Measurements from ENCODE around the gene PEX7.
"Not testable (repeated sequence)": the region's sequence is repeated elsewhere in the genome, so short reads cannot be mapped to it uniquely, and the experiment has no call there.

The PEX7 gene, protein sequence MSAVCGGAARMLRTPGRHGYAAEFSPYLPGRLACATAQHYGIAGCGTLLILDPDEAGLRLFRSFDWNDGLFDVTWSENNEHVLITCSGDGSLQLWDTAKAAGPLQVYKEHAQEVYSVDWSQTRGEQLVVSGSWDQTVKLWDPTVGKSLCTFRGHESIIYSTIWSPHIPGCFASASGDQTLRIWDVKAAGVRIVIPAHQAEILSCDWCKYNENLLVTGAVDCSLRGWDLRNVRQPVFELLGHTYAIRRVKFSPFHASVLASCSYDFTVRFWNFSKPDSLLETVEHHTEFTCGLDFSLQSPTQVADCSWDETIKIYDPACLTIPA

DNA sequence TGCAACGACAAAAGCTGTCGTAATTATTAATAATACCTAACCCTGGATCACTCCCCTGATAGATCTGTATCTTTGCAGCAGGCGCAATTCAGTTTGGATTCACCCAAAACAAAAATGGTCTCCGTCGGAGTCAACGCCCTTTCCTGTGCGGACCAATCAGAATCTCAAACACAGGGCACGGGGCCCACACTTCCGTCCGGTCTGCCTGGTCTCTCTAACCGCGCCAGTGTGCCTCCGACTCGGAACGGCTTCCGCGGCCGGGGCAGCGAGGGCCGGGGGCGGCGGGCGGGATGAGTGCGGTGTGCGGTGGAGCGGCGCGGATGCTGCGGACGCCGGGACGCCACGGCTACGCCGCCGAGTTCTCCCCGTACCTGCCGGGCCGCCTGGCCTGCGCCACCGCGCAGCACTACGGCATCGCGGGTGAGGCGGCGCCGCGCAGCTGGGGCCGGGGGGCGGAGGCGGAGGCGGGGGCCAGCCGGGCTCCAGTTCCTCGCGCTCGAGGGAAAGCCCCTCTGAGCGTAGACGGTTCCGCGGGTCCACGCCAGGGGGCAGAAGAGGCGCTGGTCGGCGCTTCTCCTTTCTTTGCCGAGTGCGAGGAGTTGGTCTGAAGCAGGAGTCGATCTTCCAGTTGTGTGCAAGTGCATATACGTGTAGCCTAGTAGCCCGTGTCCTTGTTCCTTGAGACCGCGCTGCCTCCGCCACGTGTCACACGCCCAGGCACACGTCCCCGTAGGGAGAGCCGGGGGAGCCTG, at the start of gene PEX7:
PEX7 (plus strand) TSS at position 217 of the 752 bp plus-strand sequence; CDS start at position 291, 74 bp downstream.
- peak; percentile 74 to 76 for DNase-seq (ENCODE audit: low read depth in 1 of 2, low spot score in 1 of 2)

DNA sequence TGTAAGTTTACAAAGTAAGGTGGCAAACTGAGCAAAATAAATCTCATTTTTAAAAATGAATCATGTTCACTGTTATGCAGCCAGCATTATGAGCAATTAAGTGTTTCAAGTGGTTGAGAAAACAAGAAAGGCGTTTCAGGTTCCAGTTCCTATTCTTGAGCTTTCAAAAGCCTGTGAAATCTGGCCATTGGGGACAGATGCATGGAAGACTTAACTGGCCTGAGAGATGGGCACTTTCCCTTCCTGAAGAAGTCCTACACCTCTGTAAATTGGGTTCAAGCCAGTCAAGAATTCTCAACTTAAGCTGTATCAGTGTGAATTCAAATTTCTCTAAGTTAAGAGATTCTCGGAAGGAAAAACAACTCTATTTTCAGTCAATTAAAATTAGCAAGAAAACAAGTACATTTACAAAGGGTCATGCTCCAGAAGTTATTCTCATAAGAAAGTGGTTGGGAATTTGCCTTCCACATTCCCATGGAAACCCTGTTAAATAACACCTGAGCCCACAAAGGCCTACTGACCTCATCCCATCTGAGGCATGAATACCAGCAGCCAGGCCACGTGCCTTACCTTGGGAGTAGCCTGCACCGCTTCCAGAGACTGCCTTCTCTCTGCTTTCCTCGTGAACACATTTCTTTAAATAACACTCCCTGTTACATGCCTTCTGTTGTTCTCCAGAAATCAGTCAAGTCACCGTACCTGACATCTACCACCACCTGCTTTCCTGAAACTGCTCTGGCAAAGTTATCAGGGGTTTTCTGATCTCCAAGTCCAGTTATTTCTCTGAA, 49.5 kb upstream of the PEX7 start:
- DNase-seq (ENCODE audit: low read depth in 1 of 2, low spot score in 1 of 2) = no peak

DNA sequence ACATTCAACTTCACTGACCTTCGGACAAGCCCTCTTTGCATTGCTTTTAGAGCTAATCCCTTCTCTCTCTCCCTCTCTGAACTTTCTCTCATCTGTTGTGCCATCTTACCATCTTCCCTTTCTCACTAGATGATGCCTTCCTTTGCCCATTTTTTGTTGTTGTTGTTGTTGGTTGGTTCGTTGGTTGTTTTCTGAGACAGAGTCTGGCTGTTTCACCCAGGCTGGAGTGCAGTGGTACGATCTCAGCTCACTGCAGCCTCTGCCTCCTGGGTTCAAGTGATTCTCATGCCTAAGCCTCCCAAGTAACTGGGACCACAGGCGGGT, 49.0 kb upstream of the PEX7 start:
- no peak for DNase-seq (ENCODE audit: low read depth in 1 of 2, low spot score in 1 of 2)

DNA sequence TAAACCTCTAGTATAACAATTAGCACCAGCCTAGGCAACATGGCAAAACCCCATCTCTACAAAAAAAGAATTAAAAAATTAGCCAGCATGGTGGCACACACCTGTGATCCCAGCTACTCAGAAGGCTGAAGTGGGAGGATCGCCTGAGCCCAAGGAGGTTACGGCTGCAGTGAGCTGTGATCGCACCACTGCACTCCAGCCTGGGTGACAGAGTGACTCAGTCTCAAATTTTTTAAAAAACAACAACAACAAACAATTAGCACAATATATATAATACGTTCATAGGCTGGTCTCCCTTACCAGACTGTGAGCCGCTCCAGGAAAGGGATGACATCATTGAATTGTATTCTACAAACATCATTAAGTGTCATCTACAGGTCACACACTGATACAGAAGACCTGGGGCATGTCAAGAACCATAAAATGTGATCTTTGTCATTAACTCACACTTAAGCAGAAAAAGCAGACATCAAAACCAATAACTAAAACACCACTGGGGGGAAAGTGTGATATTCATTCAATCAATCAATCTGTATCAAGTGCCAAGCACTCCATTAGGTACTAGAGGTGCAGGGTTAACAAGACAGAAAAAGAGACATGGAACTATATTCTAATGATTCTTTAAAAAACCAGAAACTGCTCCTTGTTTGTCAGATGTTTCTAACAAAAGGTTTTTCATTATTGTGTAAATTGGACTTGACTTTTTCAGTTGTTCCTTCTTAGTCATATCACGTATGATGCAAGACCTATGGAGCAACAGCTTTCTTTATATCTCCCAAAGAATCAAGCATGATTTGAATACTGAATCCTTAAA, 48.0 kb upstream of the PEX7 start:
- no peak for DNase-seq (ENCODE audit: low read depth in 1 of 2, low spot score in 1 of 2)

DNA sequence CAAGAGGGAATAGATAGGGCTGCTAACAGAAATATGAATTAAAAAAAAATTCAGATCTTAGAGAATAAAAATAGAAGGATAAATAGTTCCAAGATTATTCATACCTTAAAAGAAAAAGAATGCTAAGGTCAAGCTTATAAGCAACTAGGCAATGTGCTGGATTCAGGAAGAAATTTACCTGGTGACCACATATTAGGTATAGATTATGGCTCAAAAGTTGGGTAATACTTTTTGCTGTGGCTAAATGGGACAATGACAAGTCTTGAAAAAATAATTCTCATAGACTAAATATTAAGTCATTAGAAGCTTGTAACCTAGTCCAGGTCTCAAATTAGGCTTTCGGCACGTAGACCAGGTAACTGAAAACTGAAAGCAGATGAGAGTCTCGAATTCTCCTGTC, 47.3 kb upstream of the PEX7 start:
- DNase-seq (ENCODE audit: low read depth in 1 of 2, low spot score in 1 of 2) = no peak

DNA sequence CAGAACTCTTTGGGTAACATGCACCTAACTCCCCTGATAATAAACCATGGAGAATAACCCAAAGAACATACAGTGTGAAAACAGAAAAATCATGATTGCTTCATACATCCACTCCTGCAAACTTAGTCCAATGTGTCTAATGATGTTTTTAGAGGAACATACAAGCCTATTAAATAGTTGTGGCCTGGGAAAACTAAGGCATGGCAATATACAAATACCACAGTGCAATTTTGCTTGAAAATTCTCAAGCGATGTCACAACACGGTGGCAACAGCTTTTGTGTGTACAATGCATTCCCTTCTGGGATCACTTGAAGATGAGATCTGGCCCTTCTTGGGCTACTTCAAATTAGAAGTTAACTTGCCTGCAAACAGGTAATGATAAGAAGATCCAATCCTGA, 46.8 kb upstream of the PEX7 start:
- no peak for DNase-seq (ENCODE audit: low read depth in 1 of 2, low spot score in 1 of 2)

DNA sequence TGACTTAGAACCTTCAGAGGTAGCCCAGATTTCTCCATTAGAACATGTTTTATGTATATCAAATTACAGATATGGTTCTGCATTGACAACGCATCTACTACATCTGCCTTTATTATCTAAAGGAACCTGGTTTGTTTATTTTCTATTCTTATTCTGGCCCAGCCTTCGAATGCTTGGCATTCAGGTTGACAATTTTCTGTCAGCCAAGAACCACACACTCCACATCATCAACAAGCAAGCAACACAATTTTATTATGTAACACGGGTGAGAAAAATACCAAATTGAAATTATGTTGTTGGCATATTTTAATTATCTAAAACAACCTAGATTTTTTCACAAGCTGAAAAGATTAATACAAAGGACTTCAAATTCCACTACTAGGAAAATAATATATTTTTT, 44.7 kb upstream of the PEX7 start:
- no peak for DNase-seq (ENCODE audit: low read depth in 1 of 2, low spot score in 1 of 2)

DNA sequence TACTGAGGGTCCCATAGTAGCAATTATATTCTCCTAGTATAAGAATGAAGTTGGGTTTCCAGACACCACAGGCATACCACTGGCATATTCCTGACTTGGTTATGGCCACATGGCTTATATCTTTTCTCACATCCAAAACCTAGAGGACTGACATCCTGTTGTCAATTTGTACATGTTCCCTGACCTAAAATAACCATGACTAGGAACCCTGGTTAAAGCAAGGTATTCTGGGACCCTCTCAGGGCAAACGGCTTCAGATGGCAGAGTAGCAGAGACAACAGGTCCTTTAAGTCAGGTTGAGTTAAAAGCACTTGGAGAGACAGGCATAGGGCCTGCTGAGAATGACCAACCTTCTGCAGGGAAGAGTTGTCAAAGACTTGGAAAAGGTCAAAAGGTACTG, 42.7 kb upstream of the PEX7 start:
- no peak for DNase-seq (ENCODE audit: low read depth in 1 of 2, low spot score in 1 of 2)

DNA sequence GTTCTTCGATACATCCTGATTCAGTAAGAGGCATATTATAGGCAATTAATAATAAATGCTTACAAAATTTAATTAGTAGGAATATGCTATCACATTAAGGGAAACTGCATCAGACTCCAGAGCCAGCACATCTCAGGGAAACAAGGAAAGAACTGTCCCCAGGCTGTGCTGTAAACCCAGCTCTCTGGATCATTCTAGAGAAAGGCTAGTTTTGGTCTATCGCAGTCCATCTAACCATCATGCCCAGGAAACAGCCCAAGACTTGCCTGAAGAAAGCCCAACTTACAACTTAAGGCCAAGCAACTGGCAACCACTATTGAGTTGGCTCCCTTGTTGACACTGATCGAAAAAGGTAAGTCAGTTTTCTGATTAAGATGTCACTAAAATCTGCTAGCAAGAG, 41.4 kb upstream of the PEX7 start:
- DNase-seq (ENCODE audit: low read depth in 1 of 2, low spot score in 1 of 2) = no peak

DNA sequence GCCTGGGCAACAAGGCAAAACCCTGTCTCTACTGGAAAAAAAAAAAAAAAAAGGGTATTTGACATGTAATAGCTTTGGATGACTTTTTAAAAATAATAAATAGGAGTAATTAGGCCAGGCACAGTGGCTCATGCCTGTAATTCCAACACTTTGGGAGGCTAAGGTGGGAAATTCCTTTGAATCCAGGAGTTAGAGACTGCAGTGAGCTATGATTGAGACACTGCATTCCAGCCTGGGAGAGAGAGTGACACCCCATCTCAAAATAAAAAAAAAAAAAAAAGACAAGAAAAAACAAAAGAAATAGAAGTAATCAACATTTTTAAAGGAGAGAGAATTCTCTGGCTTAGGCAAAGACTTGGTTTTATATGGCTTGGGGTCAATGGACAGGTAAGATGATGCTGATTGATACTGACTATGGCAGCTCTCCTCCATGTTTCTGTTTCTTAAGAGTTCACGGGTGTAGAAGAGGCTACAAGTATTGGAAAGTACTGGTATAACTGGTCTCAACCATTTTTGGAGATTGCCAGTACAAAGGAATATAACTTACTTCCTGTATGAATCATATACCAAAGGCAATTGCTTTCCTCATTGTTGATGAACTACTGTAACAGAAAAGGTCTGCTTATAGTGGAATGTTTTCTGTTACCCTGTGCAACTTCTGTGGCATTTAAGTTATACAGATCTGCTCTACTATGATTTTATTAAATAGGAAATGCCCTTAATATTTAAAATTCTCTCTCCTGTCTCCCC, 40.2 kb upstream of the PEX7 start:
- DNase-seq (ENCODE audit: low read depth in 1 of 2, low spot score in 1 of 2) = no peak

DNA sequence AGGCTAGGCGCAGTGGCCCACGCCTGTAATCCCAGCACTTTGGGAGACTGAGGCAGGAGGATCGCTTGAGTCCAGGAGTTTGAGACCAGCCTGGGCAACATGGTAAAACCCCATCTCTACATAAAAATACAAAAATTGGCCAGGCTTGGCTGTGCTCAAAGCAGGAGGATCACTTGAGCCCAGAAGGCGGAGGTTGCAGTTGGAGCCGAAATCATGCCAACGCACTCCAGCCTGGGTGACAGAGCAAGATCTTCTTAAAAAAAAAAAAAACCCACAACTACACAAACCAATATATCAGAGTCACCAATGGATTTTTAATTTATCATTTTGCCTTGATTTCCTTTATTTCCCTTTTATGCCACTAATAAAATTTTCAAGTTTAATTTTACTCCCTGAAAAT, 39.4 kb upstream of the PEX7 start:
- no peak for DNase-seq (ENCODE audit: low read depth in 1 of 2, low spot score in 1 of 2)

DNA sequence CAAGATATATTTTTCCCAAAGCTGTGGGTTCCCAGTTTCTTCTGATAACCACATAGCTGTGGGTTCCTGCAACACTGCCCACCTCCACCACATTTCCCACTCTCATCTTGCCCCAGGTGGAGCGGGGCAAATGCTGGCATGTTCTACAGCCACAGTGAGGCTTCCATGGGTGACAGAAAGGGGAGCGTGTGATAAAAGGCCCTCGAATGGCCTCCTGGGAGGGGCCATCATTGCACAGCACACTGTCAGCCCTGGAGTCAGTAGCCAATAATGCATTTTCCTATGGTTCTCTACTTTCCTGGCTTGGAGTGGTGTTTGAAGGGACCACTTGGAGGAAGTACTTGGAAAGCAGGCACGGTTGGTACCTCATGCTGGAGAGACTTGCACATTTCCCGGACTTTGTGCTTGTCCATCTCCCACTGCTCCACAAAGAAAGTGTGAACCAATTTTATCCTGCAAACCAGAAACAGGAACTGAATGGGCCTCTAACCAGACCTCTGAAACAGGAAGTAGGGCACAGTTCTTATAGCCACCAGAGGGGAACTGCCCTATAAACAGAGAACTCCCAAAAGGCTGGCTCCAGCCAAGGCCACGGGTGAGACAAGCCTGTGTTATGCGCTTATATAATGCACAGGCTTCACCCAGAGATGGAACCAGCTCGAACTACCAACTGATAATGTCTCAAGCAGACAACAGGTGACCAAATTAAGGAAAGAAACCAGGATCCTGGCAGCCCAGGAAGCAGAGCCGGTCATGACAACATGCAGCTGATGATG, 38.7 kb upstream of the PEX7 start:
- DNase-seq (ENCODE audit: low read depth in 1 of 2, low spot score in 1 of 2) = no peak

DNA sequence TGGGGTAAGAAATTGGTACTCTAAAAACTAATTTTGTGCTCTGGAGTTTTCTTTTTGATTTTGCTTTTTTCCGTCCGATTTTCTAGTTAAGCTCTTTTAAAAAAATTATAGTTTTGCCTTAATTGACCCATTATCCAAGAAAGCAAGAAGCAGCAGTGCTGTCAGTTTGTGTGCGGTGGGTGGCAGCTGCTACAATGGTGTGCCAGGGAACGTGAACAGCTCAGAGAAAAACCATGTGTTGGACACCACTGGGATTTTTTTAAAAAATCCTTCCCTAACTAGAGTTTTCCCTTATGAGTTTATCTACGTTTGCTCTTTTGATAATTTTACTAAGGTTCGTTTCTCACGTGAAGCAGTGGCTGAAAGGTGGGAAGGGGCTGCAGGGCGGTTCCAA, 38.1 kb upstream of the PEX7 start:
- DNase-seq (ENCODE audit: low read depth in 1 of 2, low spot score in 1 of 2) = no peak

DNA sequence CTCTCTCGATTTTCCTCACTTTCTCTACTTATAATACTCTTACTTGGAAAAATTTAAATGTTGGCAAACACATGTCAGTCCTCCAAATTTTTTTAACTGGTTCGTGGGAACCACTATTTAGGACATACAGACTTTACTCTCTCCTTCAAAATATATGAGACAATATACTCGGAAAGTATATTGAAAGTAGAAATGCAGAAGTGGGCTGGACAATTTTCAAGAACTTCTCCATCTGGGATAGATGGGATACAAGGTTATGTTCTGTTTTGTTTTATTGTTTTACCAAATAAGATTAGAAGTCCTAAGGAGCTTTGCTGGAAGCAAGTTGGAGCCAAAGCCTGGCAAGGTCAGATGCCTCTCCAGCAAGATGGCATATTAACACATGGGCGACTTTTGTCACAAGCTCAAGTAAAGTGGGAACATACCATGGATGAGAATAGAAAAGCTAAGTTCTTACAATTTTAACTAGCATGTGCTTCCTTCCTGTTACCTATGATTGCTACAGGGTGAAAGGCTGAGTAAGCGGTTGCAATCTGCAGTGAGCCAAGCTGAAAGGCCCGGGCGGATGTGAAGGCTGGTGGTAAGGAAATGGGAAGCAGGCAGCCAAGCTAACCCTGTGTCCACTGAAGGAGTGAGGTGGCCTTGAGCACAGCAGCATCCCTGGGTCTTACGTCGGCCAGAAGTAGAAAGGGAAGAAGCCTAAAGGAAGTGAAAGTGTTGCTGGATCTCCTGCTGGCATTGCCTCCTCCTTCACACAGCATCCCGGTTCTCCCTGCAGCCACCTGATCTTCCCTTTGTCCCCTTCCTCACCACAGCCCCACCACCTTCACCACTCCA, 37.3 kb upstream of the PEX7 start:
- DNase-seq (ENCODE audit: low read depth in 1 of 2, low spot score in 1 of 2) = peak in 1 of 2 donors; percentile 24

DNA sequence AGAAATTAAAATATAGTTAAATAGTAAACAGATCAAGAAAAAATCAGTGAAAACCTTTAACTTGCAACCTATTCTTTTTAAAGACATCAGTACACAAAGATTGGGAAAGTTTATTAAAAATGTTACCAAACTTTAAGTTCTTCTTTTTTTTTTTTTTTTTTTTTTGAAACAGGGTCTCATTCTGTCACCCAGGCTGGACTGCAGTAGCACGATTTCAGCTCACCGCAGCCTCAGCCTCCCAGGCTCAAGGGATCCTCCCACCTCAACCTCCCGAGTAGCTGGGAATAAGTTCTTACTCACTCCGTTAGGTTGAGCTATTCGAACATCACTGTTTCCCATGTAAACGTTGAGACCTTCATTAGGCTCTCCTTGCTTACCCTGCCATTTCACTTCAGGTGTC, 35.7 kb upstream of the PEX7 start:
- DNase-seq (ENCODE audit: low read depth in 1 of 2, low spot score in 1 of 2) = no peak

DNA sequence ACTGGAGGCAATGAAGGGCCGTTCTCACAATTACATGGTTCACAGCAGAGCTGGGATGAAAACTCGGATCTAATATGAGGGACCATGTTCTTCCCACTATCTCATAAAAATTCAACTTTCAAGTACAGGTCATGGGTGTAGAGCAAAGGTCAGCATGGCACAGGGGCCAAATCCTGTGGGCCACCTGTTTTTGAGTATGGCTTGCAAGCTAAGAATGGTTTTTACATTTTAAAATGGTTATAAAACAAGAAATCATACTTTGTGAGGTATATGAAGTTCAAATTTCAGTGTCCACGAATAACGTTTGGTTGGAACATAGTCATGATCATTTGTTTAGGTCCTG, 34.7 kb upstream of the PEX7 start:
- DNase-seq (ENCODE audit: low read depth in 1 of 2, low spot score in 1 of 2) = no peak

DNA sequence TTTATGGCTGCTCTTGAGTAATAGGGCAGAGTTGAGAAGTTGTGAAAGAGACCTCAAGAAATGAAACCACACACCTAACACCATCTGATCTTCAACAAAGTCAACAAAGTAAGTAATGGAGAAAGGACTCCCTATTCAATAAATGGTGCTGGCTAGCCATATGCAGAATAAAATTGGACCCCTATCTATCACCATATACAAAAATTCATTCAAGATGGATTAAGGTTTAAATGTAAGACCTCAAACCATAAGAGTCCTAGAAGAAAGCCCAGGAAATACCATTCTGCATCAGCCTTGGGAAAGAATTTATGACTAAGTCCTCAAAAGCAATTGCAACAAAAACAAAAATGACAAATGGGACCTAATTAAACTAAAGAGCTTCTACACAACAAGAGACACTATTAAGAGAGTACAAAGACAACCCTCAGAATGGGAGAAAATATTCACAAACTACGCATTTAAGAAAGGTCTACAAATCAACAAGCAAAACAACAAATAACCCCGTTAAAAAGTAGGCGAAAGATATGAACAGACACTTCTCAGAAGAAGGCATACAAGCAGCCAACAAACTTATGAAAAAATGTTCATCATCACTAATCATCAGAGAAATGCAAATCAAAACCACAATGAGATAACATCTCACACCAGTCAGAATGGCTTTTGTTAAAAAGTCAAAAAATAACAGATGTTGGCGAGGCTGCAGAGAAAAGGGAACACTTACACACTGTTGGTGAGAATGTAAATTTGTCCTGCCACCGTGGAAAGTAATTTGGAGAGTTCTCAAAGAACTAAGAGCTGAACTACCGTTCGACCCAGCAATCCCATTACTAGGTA, 34.1 kb upstream of the PEX7 start:
- DNase-seq (ENCODE audit: low read depth in 1 of 2, low spot score in 1 of 2) = no peak

DNA sequence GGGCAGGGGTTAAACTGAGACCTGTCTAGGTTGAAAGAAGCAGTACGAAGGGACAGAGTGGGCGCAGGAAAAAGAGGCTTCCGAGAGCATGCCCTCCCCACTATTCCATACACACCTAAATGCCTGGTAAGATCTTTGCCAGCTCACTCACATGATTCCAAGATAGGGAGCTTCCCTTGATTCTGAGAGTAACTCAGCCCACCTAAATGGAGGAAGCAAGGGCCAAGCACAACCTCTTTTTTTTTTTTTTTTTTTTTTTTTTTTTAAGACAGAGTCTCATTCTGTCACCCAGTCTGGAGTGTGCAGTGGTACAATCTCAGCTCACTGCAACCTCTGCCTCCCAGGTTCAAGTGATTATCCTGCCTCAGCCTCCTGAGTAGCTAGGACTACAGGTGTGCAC, 33.0 kb upstream of the PEX7 start:
- DNase-seq (ENCODE audit: low read depth in 1 of 2, low spot score in 1 of 2) = not testable (repeated sequence)

All from stimulated activated CD4-positive, alpha-beta T cell treated with anti-CD3 and anti-CD28 coated beads, Interleukin-15, amount 100 ng/mL, for 1 hour (primary cell).